HG03469 (cell line): ENCODE measurements around the gene ZNF121.
"Not testable (repeated sequence)": the region's sequence is repeated elsewhere in the genome, so short reads cannot be mapped to it uniquely, and the experiment has no call there.

Source experiments
- ATAC-seq: cut with Tn5 transposase; IDR thresholded peaks from one replicate; pipeline ENCODE4 v1.9.1; 2021; ENCODE audit warnings: mild to moderate bottlenecking, moderate library complexity, moderate number of reproducible peaks; ENCODE audit not compliant: unreplicated experiment

ZNF121 gene

DNA sequence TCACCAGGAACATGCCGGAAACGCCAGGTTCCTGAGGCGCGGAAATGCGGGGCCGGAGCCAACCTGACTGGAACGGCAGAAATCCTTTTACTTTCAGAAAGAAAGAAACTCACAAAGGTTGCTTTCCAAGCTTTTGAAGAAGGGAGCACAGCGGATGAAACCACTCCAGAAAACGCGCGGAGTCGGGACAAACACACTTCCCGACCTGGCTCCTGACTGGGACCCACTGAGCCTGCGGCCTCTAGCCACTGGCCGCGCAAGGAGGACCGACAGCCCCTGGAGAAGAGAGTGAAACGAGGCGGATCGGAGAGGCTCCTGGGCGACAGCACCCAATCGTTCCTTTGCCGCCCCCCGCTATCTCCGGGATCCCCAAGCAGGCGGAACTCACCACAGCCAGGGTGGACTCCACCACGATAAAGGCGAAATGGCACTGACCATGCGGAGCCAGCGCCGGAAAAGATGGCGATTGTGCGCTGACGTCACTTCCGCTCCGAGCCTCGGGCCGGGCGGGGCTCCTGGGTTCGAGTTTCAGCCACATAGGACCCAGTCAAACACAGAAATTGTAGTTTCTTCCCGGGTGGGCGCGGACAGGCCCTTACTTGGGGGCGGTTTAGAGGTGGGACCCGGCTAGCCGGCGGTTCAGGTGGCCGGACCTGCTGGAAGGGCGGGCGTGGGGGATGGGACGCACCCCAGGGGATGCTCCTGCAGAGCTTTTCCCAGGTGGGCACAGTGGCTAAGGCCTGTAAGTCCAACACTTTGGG lies at the start of gene ZNF121:
Gene ZNF121, minus strand, starts transcription at position 432 of the 761 bp plus-strand sequence. CDS start 16,407 bp downstream, outside the sequence.
- ATAC-seq = no peak

DNA sequence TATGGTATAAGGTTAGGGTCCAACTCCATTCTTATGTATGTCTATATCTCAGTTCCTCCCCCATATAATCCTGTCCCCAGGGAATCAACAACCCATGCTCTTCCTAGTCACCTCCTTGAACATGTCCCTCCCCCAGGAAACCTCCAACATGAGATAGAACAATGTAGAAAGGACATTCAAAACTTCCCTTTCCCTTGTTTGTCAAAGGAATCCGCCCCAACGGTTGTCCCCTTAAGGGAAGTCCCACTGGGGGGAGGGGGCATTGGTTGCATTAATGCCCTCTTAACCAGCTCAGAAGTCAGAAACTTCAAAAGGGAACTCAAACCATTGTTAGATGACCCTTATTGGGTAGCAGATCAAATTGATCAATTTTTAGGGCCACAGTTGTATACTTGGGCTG lies 43.6 kb upstream of the ZNF121 start:
- no peak for ATAC-seq

- ATAC-seq = no peak
Measured at GRCh38 chr19:9622531-9622930, 38.2 kb upstream of the ZNF121 start.

GRCh38 chr19:9621156-9622037 lies 37.1 kb upstream of the ZNF121 start, which contains the start of gene ZNF561:
ZNF561 (minus strand) TSS chr19:9621232; CDS start chr19:9619456, 1,776 bp downstream.
- no peak for ATAC-seq

GRCh38 chr19:9620842-9621155 lies 36.5 kb upstream of the ZNF121 start:
- ATAC-seq = no peak

GRCh38 chr19:9615844-9616243 lies 31.5 kb upstream of the ZNF121 start:
- ATAC-seq = no peak

DNA sequence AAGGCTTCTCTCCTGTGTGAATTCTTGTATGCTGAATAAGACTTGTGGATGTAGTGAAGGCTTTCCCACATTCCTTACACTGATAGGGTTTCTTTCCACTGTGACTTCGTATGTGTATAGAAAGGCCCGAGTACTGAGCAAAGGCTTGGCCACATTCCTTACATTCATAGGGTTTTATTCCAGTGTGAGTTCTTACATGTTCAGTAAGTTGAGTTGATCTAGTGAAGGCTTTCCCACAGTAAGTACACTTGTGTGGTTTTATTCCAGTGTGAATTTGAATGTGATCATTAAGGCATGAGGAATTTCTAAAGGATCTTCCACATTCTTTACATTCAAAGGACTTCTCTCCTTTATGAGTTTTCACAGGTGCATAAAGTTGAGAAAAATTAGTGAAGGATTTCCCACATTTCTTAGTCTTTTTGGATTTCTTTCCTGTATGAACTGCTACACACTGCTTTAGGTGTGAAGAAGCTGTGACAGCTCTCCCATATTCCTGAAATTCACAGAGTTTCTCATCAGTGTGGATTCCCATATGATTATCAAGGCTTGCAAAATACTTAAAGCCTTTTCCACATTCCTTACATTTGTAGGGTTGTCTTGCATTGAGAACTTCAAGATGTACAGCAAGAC lies 26.3 kb upstream of the ZNF121 start:
- ATAC-seq = no peak

- no peak for ATAC-seq
Measured at GRCh38 chr19:9608912-9609311, 24.6 kb upstream of the ZNF121 start.

GRCh38 chr19:9597027-9597426 lies 12.7 kb upstream of the ZNF121 start:
- ATAC-seq = no peak

- no peak for ATAC-seq
Measured at GRCh38 chr19:9586764-9587163, 2.5 kb upstream of the ZNF121 start.

- ATAC-seq = not testable (repeated sequence)
Measured at GRCh38 chr19:9582081-9582725, 2.1 kb downstream of the ZNF121 start.

DNA sequence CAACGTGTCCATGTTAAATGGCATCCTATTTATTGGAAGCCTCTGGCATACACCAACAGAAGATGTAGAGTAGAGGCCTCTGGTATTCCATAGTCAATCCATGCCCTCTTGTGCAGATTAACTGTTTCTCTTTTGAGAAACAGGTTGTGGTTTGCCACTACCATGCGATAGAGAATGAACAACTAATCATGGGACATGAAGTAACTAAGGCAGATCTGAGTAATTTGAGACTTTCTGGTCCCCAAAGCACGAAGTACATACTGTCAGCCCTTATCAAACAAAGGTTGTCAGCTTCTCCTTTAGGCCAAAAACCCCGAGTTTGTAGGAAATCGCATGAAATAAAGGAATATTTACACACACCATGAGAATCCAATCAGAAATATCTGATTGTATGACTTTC lies 3.6 kb downstream of the ZNF121 start:
- no peak for ATAC-seq

GRCh38 chr19:9570255-9570654 lies 14.0 kb downstream of the ZNF121 start:
- ATAC-seq = no peak

- ATAC-seq = no peak
Measured at GRCh38 chr19:9566729-9567128, 17.6 kb downstream of the ZNF121 start.

GRCh38 chr19:9565900-9566705 lies 18.2 kb downstream of the ZNF121 start:
- ATAC-seq = no peak

GRCh38 chr19:9552536-9553274 lies 31.6 kb downstream of the ZNF121 start:
- ATAC-seq = no peak

DNA sequence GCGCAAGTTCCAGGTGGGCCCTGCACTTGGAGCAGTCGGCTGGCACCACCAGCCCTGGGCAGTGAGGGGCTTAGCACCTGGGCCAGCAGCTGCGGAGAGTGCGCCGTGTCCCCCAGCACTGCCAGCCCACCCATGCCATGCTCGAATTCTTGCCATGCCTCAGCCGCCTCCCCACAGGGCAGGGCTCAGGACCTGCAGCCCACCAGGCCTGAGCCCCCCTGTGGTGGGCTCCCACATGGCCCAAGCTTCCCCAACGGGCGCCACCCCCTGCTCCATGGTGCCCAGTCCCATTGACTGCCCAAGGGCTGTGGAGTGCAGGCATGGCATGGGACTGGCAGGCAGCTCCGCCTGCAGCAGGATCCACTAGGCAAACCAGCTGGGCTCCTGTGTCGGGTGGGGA lies 36.4 kb downstream of the ZNF121 start:
- ATAC-seq = no peak

GRCh38 chr19:9541281-9541680 lies 43.0 kb downstream of the ZNF121 start:
- not testable (repeated sequence) for ATAC-seq

DNA sequence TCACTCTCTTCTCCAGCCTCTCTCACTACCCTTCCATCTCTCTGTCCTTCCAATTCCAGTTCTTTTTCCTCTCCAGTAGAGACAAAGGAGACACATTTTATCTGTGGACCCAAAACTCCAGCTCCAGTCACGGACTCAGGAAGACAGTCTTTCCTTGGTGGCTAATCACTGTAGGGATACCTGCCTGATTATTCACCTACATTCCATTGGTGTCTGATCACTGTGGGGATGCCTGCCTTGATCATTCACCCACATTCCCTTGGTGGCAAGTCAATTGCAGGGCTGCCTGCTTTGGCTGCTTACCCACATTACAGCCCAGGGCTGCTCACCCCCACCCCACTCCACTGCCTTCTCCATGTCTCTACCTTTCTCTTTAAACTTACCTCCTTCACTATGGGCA lies 44.4 kb downstream of the ZNF121 start:
- not testable (repeated sequence) for ATAC-seq
